ENCODE measurements around the gene DCAF8.

The DCAF8 gene

DNA sequence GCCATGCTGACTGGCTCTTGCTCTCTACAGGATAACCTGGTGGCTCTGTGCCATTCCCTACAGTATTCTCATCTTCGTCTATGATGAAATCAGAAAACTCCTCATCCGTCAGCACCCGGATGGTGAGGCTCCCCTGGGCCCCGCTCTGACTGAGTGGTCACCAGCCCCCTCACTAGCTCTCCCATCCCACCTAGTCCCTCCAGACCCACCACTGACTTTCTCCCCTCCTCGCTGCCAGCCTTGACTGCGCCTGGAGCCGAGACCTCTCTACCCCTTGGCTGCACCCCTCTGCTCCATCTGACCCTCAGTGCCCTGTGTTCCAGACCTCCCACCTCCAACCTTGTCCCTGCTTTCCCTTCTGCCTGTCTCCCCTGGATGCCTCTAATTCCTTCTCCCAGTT, 76.1 kb downstream of the DCAF8 start:
- Histone ChIP-seq H3K36me3 (no peaks in the 10 kb centered on the region), H4K20me1 (no peaks in the 10 kb centered on the region), H3K4me3 (no peak overlapping the region), H3K27me3 (no peaks in the 10 kb centered on the region), H3K27ac (no peak overlapping the region), H3K4me1 (no peaks in the 10 kb centered on the region), H3K9ac (no peak overlapping the region), H3K4me2 (no peak overlapping the region), H3K9me3 (no peaks in the 10 kb centered on the region)
- TF ChIP-seq Cebpa-rat (IDR thresholded peaks at IDR 0.05): no peak

DNA sequence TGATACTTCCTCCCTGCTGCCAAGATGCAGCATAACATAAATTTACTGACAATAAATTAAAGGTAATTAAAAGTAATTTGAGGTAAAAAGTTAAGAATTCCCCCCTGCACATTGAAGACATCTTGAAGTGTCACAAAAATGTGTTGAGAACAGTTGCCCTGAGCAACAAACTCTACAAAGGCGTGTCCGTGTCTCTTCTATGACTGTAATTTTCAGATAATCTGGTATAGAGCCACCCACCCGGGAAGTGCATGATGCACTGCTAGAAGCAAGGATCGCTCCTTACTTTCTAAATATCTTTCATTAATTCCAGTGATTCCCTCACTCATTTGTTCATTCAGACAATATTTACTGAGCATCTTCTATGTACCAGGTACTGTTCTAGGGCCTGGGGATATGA, 83.0 kb downstream of the DCAF8 start:
- no peak overlapping the region for H3K4me3 ChIP-seq
- H3K36me3 ChIP-seq: no peaks in the 10 kb centered on the region
- no peaks in the 10 kb centered on the region for H4K20me1 ChIP-seq
- no peak overlapping the region for H3K4me2 ChIP-seq
- TF ChIP-seq Cebpa-rat (IDR thresholded peaks at IDR 0.05): no peak
- no peak overlapping the region for H3K9ac ChIP-seq
- no peak overlapping the region for H3K27ac ChIP-seq
- no peaks in the 10 kb centered on the region for H3K4me1 ChIP-seq
- no peaks in the 10 kb centered on the region for H3K27me3 ChIP-seq
- no peaks in the 10 kb centered on the region for H3K9me3 ChIP-seq

DNA sequence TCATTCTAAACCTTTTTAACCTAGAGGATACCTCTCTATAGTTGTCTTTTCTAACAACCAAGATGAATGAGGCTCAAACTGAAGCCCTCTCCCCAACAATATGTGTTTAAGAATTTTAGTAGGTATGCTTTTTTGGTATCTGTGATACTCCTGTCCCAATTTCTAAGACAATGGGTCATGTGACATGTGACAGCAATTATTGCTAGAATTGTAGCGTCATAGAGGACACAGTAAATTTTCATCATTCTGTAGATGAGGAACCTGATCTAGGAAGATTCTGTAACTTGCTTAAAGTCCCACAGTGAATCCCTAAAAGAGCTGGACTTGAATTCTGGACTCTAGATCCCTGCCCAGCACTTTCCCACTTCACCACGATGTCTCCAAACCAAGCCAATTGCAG, 83.6 kb downstream of the DCAF8 start:
- Histone ChIP-seq H3K27me3 (no peaks in the 10 kb centered on the region), H4K20me1 (no peaks in the 10 kb centered on the region), H3K4me1 (no peaks in the 10 kb centered on the region), H3K9ac (no peak overlapping the region), H3K27ac (no peak overlapping the region), H3K4me3 (no peak overlapping the region), H3K4me2 (no peak overlapping the region), H3K9me3 (no peaks in the 10 kb centered on the region), H3K36me3 (no peaks in the 10 kb centered on the region)
- TF ChIP-seq Cebpa-rat (IDR thresholded peaks at IDR 0.05): no peak

DNA sequence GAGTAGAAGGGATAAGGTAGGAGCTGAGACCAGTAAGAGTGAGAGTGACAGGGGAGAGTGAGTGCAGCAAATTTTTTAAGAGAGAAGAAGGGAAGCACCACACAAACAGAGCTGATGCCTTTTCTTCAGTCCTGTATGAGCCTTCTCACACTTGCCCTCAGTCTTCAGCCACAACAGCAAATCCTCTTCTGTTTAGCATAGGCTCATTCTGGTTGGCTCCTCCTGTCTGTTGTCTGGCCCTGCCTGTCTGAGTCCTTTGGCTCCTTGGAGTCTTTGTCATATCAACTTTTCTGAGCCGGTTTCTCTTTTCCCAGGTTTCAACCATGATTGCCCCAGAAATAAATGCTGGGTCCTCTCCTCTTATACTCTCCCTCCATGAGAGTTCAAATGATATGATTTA, 84.7 kb downstream of the DCAF8 start:
- no peak for TF ChIP-seq Cebpa-rat (IDR thresholded peaks at IDR 0.05)
- H3K4me1 ChIP-seq: no peaks in the 10 kb centered on the region
- H3K27ac ChIP-seq: no peak overlapping the region
- no peak overlapping the region for H3K4me3 ChIP-seq
- no peak overlapping the region for H3K9ac ChIP-seq
- no peaks in the 10 kb centered on the region for H3K9me3 ChIP-seq
- H4K20me1 ChIP-seq: no peaks in the 10 kb centered on the region
- H3K27me3 ChIP-seq: no peaks in the 10 kb centered on the region
- H3K4me2 ChIP-seq: no peak overlapping the region
- no peaks in the 10 kb centered on the region for H3K36me3 ChIP-seq

DNA sequence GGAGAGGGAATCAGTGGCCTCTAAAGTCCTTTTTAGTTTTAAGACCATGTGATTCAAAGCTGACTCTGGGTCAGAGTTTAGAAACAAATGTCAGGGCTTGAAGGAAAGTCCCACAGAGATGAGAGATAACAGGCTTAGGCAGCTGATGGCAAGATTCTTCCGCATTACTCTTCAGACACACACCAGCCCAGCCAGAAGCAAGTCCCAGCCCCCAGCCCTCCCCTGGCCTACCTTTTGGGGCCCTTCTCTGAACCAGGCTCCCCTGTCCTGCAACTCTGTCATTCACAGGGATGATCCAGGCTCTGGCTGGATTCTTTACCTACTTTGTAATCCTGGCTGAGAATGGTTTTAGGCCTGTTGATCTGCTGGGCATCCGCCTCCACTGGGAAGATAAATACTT, 85.1 kb downstream of the DCAF8 start:
- no peak overlapping the region for H3K27ac ChIP-seq
- no peak for TF ChIP-seq Cebpa-rat (IDR thresholded peaks at IDR 0.05)
- H3K27me3 ChIP-seq: no peaks in the 10 kb centered on the region

DNA sequence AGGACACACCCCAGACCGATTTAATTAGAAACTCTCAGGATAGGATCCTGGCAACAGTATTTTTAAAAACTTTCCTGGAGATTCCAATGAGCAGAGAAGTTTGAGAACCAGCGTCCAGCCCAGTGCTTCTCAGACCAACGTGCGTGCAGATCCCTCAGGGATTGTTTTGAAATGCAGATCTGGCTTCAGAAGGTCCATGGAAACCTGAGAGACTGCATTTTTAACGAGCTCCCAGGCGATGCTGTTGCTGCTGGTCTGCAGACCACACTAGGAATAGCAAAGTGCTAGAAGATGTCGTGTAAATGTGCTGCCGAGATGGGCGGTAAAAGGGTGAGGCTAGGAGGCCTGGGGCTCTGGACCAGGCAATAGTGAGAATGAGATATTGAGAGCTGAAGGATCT, 90.4 kb downstream of the DCAF8 start:
- Histone ChIP-seq H3K4me1 (peaks cover 46% of the 10 kb centered on the region), H3K9me3 (no peaks in the 10 kb centered on the region)

More for the DNA sequence above, 85.1 kb downstream of the DCAF8 start:
- Histone ChIP-seq H3K36me3 (no peaks in the 10 kb centered on the region), H3K9ac (no peak overlapping the region), H3K4me2 (no peak overlapping the region), H4K20me1 (no peaks in the 10 kb centered on the region), H3K4me1 (no peaks in the 10 kb centered on the region), H3K9me3 (no peaks in the 10 kb centered on the region), H3K4me3 (no peak overlapping the region)

DNA sequence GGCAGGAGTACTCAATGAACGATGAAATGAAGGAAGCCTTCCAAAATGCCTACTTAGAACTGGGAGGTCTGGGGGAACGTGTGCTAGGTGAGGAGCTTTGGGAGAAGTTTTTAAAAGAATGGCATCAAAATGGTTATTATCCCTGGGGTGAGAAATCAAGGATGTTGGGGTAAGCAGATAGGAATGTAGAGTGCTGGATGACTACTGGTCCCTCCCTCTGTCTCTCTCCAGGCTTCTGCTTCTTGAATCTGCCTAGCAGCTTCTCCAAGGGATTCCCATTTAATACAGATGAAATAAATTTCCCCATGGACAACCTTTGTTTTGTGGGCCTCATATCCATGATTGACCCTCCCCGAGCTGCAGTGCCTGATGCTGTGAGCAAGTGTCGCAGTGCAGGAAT, 91.0 kb downstream of the DCAF8 start:
- Histone ChIP-seq H3K27me3 (no peaks in the 10 kb centered on the region), H3K4me2 (peak overlapping the region; percentile 95), H4K20me1 (no peaks in the 10 kb centered on the region), H3K4me3 (no peak overlapping the region), H3K36me3 (no peaks in the 10 kb centered on the region), H3K9me3 (no peaks in the 10 kb centered on the region), H3K27ac (peak overlapping the region; percentile 79; the same call in 1 of the 2 replicates), H3K9ac (no peak overlapping the region), H3K4me1 (peaks cover 53% of the 10 kb centered on the region)
- TF ChIP-seq Cebpa-rat (IDR thresholded peaks at IDR 0.05): no peak

More for the DNA sequence above, 90.4 kb downstream of the DCAF8 start:
- no peak for TF ChIP-seq Cebpa-rat (IDR thresholded peaks at IDR 0.05)
- Histone ChIP-seq H3K36me3 (no peaks in the 10 kb centered on the region), H3K9ac (no peak overlapping the region), H3K27me3 (no peaks in the 10 kb centered on the region), H4K20me1 (no peaks in the 10 kb centered on the region), H3K27ac (no peak overlapping the region), H3K4me2 (no peak overlapping the region), H3K4me3 (no peak overlapping the region)

DNA sequence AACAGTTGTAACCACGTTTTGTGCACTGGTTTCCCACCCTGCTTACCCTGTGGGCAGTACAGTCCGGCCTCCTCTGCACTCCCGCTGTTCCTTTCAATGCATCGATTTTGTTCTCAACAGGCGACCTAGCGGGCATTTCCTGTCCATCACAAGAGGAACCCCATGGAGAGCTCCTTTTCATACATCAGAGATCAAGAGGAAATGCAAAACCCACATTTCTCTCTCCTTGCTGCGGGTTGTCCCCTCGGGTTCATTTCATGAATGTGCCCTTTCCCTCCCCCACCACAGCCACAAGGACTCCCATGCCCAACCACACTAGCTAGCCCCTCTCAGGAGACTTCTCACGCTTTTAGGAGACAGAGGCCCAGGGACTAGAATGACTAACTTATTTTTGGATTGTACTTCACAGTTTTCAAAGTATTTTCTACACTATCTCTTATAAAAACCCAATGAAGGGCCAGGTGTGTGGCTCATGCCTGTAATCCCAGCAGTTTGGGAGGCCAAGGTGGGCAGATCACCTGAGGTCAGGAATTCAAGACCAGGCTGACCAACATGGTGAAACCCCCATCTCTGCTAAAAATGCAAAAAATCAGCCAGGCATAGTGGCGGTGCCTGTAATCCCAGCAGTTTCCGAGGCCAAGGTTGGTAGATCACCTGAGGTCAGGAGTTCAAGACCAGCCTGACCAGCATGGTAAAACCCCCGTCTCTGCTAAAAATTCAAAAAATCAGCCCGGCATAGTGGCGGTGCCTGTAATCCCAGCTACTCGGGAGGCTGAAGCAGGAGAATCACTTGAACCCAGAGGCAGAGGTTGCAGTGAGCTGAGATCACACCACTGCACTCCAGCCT, 92.6 kb downstream of the DCAF8 start:
- H3K4me2 ChIP-seq: peak overlapping the region; percentile 95
- peak overlapping the region; percentile 79 for H3K27ac ChIP-seq
- no peaks in the 10 kb centered on the region for H3K9me3 ChIP-seq
- peak overlapping the region; percentile 46; the same call in 1 of the 2 replicates for H3K4me3 ChIP-seq
- H3K9ac ChIP-seq: peak overlapping the region; percentile 67
- no peaks in the 10 kb centered on the region for H3K27me3 ChIP-seq
- H4K20me1 ChIP-seq: no peaks in the 10 kb centered on the region
- H3K4me1 ChIP-seq: peaks cover 62% of the 10 kb centered on the region
- no peaks in the 10 kb centered on the region for H3K36me3 ChIP-seq
- TF ChIP-seq Cebpa-rat (IDR thresholded peaks at IDR 0.05): no peak

DNA sequence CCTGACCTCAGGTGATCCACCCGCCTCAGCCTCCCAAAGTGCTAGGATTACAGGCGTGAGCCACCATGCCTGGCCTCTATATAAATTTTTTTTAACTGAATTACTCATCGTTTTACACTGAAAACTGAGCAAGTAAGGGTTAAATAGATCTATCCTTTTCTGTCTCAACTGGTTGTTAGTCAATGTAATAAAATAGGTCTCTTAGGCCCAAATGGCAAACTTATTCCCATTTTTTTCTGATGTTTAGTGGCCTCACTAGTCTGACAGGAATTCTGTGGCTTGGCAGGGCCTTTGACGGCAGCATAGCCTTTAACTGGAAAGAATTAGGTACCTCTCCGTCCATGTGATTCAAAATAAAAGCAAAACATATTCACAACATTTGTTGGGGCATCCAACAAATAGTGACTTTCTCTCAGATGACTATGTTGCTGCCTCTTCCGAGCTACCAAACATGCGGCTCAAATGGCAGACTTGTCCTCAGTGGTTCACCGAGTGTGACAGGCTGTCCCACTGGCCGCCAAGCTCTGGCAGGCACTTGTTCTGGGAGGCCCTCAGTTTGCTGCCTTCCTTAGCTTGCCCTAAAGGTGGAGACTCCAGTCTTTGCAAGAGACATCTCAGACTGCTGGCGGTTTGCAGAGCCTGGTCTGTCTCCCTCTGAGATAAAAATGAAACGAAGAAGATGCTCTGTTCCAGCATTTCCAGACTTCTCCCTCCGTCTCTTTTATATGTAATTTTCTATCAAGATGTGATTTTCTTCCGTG, 93.6 kb downstream of the DCAF8 start:
- Histone ChIP-seq H3K9me3 (no peaks in the 10 kb centered on the region), H4K20me1 (no peaks in the 10 kb centered on the region), H3K36me3 (no peaks in the 10 kb centered on the region), H3K27ac (peak overlapping the region; percentile 79), H3K4me1 (peaks cover 62% of the 10 kb centered on the region), H3K27me3 (no peaks in the 10 kb centered on the region), H3K4me2 (peak overlapping the region; percentile 95), H3K9ac (peak overlapping the region; percentile 67), H3K4me3 (peak overlapping the region; percentile 46; the same call in 1 of the 2 replicates)
- no peak for TF ChIP-seq Cebpa-rat (IDR thresholded peaks at IDR 0.05)

DNA sequence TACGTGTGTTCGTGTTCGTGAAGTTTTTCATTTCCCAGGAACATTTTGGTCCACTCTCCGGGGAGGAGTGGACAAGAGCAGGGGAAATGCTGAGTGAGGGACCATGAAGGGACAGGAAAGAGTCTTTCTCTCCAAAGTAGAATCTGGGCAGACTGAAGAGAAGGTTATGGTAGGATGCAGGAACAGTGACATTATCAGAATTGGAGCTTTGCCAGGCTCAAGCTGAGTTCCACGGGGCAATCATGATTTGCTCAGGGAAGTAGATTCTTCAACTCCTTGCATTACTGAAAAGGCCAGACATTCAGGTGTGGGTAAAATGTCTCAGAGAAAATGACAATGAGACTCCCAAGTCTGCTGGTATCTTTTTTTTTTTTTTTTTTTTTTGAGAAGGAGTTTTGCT, 94.3 kb downstream of the DCAF8 start:
- Histone ChIP-seq H3K27me3 (no peaks in the 10 kb centered on the region), H3K9me3 (no peaks in the 10 kb centered on the region), H3K36me3 (no peaks in the 10 kb centered on the region), H3K4me3 (no peak overlapping the region), H4K20me1 (no peaks in the 10 kb centered on the region), H3K4me2 (no peak overlapping the region; the same call in 1 of the 2 replicates), H3K9ac (no peak overlapping the region), H3K4me1 (peaks cover 62% of the 10 kb centered on the region), H3K27ac (no peak overlapping the region)
- no peak for TF ChIP-seq Cebpa-rat (IDR thresholded peaks at IDR 0.05)

All from BLaER1 (cell line).